Esophagus squamous epithelium (tissue), 5 donors: ENCODE data around the gene CST6. TPM values are rescaled to one million over a fixed set of nuclear protein-coding genes. Genes with fewer than 3 reads are reported as not detected.

Experiments
- DNase-seq: peaks from one replicate; lab custom pipeline; 2025; lab: John Stamatoyannopoulos, UW
- H3K27ac ChIP-seq, 4 donors: fragments of 200-600 bp; sonication (generic); one replicate each; pipeline ENCODE4 v1.5.1; 2016 to 2019; ENCODE audit warnings: mild to moderate bottlenecking in 1 of 4
- H3K27me3 ChIP-seq, 4 donors: fragments of 200-600 bp; sonication (generic); 1 replicate in 3 of 4; 2 replicates in 1 of 4; pipeline versions ENCODE4 v1.5.1 to v1.6.0; 2017 to 2021; ENCODE audit warnings: antibody characterized with exemption in 1 of 4
- H3K36me3 ChIP-seq, 3 donors: fragments of 200-600 bp; sonication (generic); one replicate each; pipeline ENCODE4 v1.5.1; 2016 to 2019
- H3K4me1 ChIP-seq, 3 donors: fragments of 200-600 bp; sonication (generic); one replicate each; pipeline ENCODE4 v1.5.1; 2017 to 2019
- H3K4me3 ChIP-seq, 4 donors: fragments of 200-600 bp; sonication (generic); 1 replicate in 3 of 4; 2 replicates in 1 of 4; pipeline ENCODE4 v1.5.1; 2016 to 2019; ENCODE audit warnings: mild to moderate bottlenecking in 2 of 4, moderate library complexity in 1 of 4
- H3K9me3 ChIP-seq, 3 donors: fragments of 200-600 bp; sonication (generic); one replicate each; pipeline ENCODE4 v1.5.1; 2016 to 2019
- POLR2A ChIP-seq, 4 donors: fragments of 450-650 bp; IDR thresholded peaks; one replicate each; pipeline ENCODE4 v1.6.1; 2017; ENCODE audit warnings: antibody characterized with exemption in 4 of 4, mild to moderate bottlenecking in 4 of 4, moderate library complexity in 3 of 4
- WGBS, 2 donors: methylation state at CpG; one replicate each; pipeline ENCODE4 v1.1.5; 2018; 5-methylcytosine and 5-hydroxymethylcytosine counted together
- intact Hi-C: fragments of 100-400 bp; cut with DNase I; formaldehyde crosslinking; loops from one replicate; pipeline ENCODE4 v1.15.0; 2022
- total RNA-seq, 4 donors: library from RNA; depleted of rRNA; stranded (reverse); fragments of >200 nt; gene quantifications; one replicate each; pipeline ENCODE4 v1.1.0, GENCODE V29; 2016
- TF ChIP-seq, protein P1 (sequence below), 6 experiments: fragments of 450-650 bp in 4 of 6; fragments of 200-600 bp in 2 of 6; sonication (generic) in 2 of 6; IDR thresholded peaks; one replicate each; pipeline ENCODE4 v1.5.1; 2016 to 2019; ENCODE audit warnings: antibody characterized with exemption in 6 of 6, mild to moderate bottlenecking in 4 of 6, moderate library complexity in 4 of 6
- donor health status: DM: yes; HTN: yes; CAD: no.

CST6 gene
- total RNA-seq, 4 donors from 2014 or later = 14.6 to 58.5 (median 15.1) TPM

- Histone ChIP-seq H3K27ac (no peak overlapping the region), H3K4me3 (no peak overlapping the region), H3K4me1 (peaks cover 15 to 37% (median 18%) of the 10 kb centered on the region in 3 donors), H3K9me3 (no peaks in the 10 kb centered on the region), H3K27me3 (no peaks in the 10 kb centered on the region), H3K36me3 (peaks cover 38 to 78% (median 49%) of the 10 kb centered on the region in 3 donors)
- 90 to 95% methylated on average over 20 to 27 of the region's 30 CpGs for WGBS, 2 donors
- intact Hi-C loops = no loop called here
- TF ChIP-seq, protein P1, sequence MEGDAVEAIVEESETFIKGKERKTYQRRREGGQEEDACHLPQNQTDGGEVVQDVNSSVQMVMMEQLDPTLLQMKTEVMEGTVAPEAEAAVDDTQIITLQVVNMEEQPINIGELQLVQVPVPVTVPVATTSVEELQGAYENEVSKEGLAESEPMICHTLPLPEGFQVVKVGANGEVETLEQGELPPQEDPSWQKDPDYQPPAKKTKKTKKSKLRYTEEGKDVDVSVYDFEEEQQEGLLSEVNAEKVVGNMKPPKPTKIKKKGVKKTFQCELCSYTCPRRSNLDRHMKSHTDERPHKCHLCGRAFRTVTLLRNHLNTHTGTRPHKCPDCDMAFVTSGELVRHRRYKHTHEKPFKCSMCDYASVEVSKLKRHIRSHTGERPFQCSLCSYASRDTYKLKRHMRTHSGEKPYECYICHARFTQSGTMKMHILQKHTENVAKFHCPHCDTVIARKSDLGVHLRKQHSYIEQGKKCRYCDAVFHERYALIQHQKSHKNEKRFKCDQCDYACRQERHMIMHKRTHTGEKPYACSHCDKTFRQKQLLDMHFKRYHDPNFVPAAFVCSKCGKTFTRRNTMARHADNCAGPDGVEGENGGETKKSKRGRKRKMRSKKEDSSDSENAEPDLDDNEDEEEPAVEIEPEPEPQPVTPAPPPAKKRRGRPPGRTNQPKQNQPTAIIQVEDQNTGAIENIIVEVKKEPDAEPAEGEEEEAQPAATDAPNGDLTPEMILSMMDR (IDR thresholded peaks at IDR 0.05) = no peak
- TF ChIP-seq POLR2A (IDR thresholded peaks at IDR 0.05) = no peak
- no peak for DNase-seq
These were observed 44.4 kb upstream of the CST6 start for GRCh38 chr11:65967329-65967934.

DNA sequence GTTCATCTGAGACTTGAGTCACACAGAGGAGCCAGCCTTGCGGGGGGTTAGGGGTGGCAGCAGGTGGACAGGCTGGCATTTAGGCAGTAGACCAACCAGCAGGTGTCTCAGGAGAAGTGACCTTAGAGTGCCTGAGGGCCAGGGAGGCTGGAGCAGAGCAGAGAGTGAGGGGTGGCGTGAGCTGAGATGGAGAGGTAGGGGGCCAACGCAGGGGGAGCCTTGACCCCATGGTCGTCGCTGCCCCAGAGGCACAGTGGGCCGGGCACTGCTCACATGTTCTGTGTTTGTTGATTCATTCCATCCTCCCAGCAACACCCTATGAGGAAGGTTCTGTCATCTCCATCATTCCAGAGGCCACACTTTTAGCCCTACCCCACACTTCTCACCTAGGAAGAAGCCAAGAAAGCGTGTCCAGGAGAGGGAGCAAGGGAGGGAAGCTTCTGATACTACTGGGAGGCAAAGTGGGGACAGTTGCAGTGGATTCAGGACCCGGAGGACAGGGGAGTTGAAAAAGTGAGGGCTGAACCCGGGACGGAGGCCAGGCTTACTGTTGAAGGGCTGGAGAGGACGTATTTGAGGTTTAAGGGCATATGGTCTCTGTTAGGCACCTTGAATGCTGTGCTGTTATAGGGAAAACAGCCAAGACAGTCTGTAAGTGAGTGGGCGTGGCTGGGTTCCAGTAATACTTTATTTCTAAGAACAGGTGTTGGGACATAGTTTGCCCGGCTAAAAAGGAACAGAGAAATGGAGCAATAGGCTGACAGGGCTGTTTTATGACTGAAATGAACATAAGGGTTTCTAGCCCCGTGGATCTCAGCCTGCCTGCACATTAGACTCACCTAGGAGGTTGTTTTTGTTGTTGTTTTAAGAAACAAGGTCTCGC lies 43.0 kb upstream of the CST6 start:
- Histone ChIP-seq H3K4me3 (no peak overlapping the region), H3K27me3 (no peaks in the 10 kb centered on the region), H3K27ac (no peak overlapping the region), H3K9me3 (no peaks in the 10 kb centered on the region), H3K36me3 (peaks cover 38 to 88% (median 49%) of the 10 kb centered on the region in 3 donors), H3K4me1 (peaks cover 1 to 28% (median 4%) of the 10 kb centered on the region in 3 donors)
- WGBS, 2 donors = 74 to 79% methylated on average over 14 to 15 of the region's 15 CpGs
- intact Hi-C loops = no loop called here
- TF ChIP-seq POLR2A (IDR thresholded peaks at IDR 0.05) = no peak
- TF ChIP-seq, protein P1 (IDR thresholded peaks at IDR 0.05) = no peak
- no peak for DNase-seq

- Histone ChIP-seq H3K27me3 (no peaks in the 10 kb centered on the region), H3K4me1 (peaks cover 0 to 21% (median 0%) of the 10 kb centered on the region in 3 donors), H3K27ac (no peak overlapping the region), H3K9me3 (no peaks in the 10 kb centered on the region), H3K4me3 (no peak overlapping the region), H3K36me3 (peaks cover 19 to 74% (median 22%) of the 10 kb centered on the region in 3 donors)
- WGBS, 2 donors = 90 to 97% methylated on average over 8 of the region's 8 CpGs
- TF ChIP-seq, protein P1 (IDR thresholded peaks at IDR 0.05) = no peak
- no peak for TF ChIP-seq POLR2A (IDR thresholded peaks at IDR 0.05)
- intact Hi-C loops = no loop called here
- no peak for DNase-seq
These were observed 39.7 kb upstream of the CST6 start for GRCh38 chr11:65972116-65972515.

- no peak for DNase-seq
- WGBS, 2 donors = 62 to 72% methylated on average over 11 to 13 of the region's 13 CpGs
- Histone ChIP-seq H3K27me3 (no peaks in the 10 kb centered on the region), H3K36me3 (peaks cover 22 to 74% (median 27%) of the 10 kb centered on the region in 3 donors), H3K9me3 (no peaks in the 10 kb centered on the region), H3K4me3 (no peak overlapping the region), H3K27ac (no peak overlapping the region), H3K4me1 (peaks cover 0 to 21% (median 0%) of the 10 kb centered on the region in 3 donors)
- TF ChIP-seq POLR2A (IDR thresholded peaks at IDR 0.05) = no peak
- TF ChIP-seq, protein P1 (IDR thresholded peaks at IDR 0.05) = no peak
- intact Hi-C loops = no loop called here
These were observed 38.2 kb upstream of the CST6 start for GRCh38 chr11:65973439-65974110.
